SK-N-SH treated with all-trans-retinoic acid at 6 μM for 48 hours (cell line): ENCODE data around the gene CDK10.

Experiments used
- ATAC-seq: fragments of 200-7000 bp; cut with Tn5 transposase; 3 replicates; pipeline ENCODE4 v1.9.1; 2020; ENCODE audit warnings: mild to moderate bottlenecking, moderate library complexity
- ARNTL ChIP-seq: fragments of 450-650 bp; formaldehyde crosslinking; IDR thresholded peaks from 2 replicates; pipeline ENCODE4 v1.5.0; 2020; ENCODE audit warnings: low read depth, mild to moderate bottlenecking, moderate library complexity, borderline replicate concordance
- BACH2 ChIP-seq: fragments of 250-450 bp; sonication (Bioruptor Pico); IDR thresholded peaks from 2 replicates; pipeline ENCODE4 v1.9.0; 2021; ENCODE audit warnings: mild to moderate bottlenecking, borderline replicate concordance
- CSDC2 ChIP-seq: fragments of 250-450 bp; sonication (Bioruptor Pico); IDR thresholded peaks from 2 replicates; pipeline ENCODE4 v1.5.0; 2020; ENCODE audit warnings: mild to moderate bottlenecking, moderate library complexity
- ESRRG ChIP-seq: fragments of 250-450 bp; sonication (Bioruptor Pico); IDR thresholded peaks from 2 replicates; pipeline ENCODE4 v1.6.1; 2021; ENCODE audit warnings: mild to moderate bottlenecking
- ISL1 ChIP-seq: fragments of 250-450 bp; sonication (Bioruptor Pico); IDR thresholded peaks from 2 replicates; pipeline ENCODE4 v2.1.2; 2022; ENCODE audit warnings: mild to moderate bottlenecking, moderate library complexity
- POU6F1 ChIP-seq: fragments of 250-450 bp; sonication (Bioruptor Pico); IDR thresholded peaks from 2 replicates; pipeline ENCODE4 v1.8.0; 2021; ENCODE audit warnings: low read depth, mild to moderate bottlenecking, moderate library complexity, borderline replicate concordance
- PPARA ChIP-seq: fragments of 250-450 bp; sonication (Bioruptor Pico); IDR thresholded peaks from 2 replicates; pipeline ENCODE4 v1.5.0; 2020; ENCODE audit warnings: mild to moderate bottlenecking, borderline replicate concordance
- SNAI2 ChIP-seq: fragments of 250-450 bp; sonication (Bioruptor Pico); IDR thresholded peaks from 2 replicates; pipeline ENCODE4 v1.5.0; 2020; ENCODE audit warnings: mild to moderate bottlenecking, moderate library complexity
- TCF4 ChIP-seq: fragments of 250-450 bp; sonication (Bioruptor Pico); IDR thresholded peaks from 2 replicates; pipeline ENCODE4 v1.8.0; 2021; ENCODE audit warnings: mild to moderate bottlenecking, moderate library complexity, borderline replicate concordance
- TOX ChIP-seq: fragments of 250-450 bp; sonication (Bioruptor Pico); IDR thresholded peaks from 2 replicates; pipeline ENCODE4 v1.8.0; 2021; ENCODE audit warnings: mild to moderate bottlenecking, moderate library complexity, borderline replicate concordance
- TSHZ2 ChIP-seq: fragments of 250-450 bp; sonication (Bioruptor Pico); IDR thresholded peaks from 2 replicates; pipeline ENCODE4 v1.5.0; 2020; ENCODE audit warnings: mild to moderate bottlenecking, moderate library complexity
- ZFP3 ChIP-seq: fragments of 250-450 bp; sonication (Bioruptor Pico); IDR thresholded peaks from 2 replicates; pipeline ENCODE4 v1.5.0; 2020; ENCODE audit warnings: mild to moderate bottlenecking, moderate library complexity
- ZFP30 ChIP-seq: fragments of 450-650 bp; formaldehyde crosslinking; IDR thresholded peaks from 2 replicates; pipeline ENCODE4 v1.5.0; 2022; ENCODE audit warnings: mild to moderate bottlenecking, moderate library complexity
- ZNF70 ChIP-seq: fragments of 450-650 bp; formaldehyde crosslinking; IDR thresholded peaks from 2 replicates; pipeline ENCODE4 v1.5.0; 2020; ENCODE audit warnings: mild to moderate bottlenecking, moderate library complexity
- ZNF8 ChIP-seq: fragments of 450-650 bp; formaldehyde crosslinking; IDR thresholded peaks from 2 replicates; pipeline ENCODE4 v1.5.0; 2020; ENCODE audit warnings: mild to moderate bottlenecking, moderate library complexity
- TF ChIP-seq, protein P1 (sequence below): fragments of 250-450 bp; sonication (Bioruptor Pico); IDR thresholded peaks from 2 replicates; pipeline ENCODE4 v1.5.1; 2021; ENCODE audit warnings: mild to moderate bottlenecking, moderate library complexity
- TF ChIP-seq, protein P2 (sequence below): fragments of 250-450 bp; sonication (Bioruptor Pico); IDR thresholded peaks from 2 replicates; pipeline ENCODE4 v1.8.0; 2020; ENCODE audit warnings: mild to moderate bottlenecking, moderate library complexity, borderline replicate concordance

CDK10 gene

DNA sequence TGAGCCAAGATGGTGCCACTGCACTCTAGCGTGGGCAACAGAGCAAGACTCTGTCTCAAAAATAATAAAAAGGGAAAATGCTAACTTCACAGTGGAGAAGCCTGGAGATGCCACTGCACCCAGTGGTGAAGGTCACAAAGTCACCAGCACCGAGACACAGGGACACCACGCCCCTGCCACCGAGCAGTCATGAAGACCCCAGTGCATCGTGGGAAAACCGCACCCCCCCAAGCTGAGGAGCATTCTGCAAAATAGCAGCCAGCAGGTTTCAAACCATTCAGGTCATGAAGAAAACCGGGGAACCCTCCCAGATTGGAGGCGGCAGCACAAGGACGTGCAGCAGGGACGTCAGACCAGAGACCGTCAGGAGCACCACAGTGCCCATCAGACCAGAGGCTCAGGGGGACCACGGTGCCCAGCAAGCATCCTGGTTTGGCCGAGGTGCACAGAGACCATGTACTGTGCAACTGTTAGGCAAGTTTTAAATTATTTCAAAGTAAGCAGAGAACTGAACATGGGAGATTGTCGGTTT lies 42.7 kb upstream of the CDK10 start:
- no peak for ATAC-seq

DNA sequence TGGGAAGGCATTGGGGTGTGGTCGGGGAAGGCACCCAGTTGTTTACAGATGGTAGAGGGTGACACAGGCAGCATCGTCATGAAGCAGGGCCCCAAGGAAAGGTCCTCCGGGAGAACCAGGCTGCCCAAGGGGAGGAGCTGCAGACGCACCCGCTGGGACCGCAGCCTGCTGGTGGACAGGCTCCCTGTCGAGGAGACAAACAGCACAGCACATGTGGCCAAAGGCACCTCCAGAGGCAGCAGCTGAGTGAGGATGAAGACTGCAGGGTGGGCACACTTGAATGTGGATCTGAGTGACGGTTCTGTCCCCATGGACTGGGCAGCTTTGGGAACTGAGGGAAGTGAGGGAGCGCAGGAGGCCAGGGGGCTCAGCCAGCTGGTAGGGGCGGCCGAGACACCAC lies 41.4 kb upstream of the CDK10 start:
- ATAC-seq: no peak
- TF ChIP-seq ZFP30 (CRISPR knock-in tag) (no peak), POU6F1 (CRISPR knock-in tag) (no peak), CSDC2 (CRISPR knock-in tag) (no peak), SNAI2 (CRISPR knock-in tag) (no peak), ZFP3 (CRISPR knock-in tag) (no peak), ESRRG (no peak), TSHZ2 (CRISPR knock-in tag) (no peak)

More for the DNA sequence above, 42.7 kb upstream of the CDK10 start:
- no peak for TF ChIP-seq ZNF70
- TF ChIP-seq POU6F1 (CRISPR knock-in tag): no peak
- TF ChIP-seq ISL1 (CRISPR knock-in tag): no peak
- TF ChIP-seq ARNTL: no peak

GRCh38 chr16:89646270-89646669 lies 40.2 kb upstream of the CDK10 start:
- TF ChIP-seq, protein P1, sequence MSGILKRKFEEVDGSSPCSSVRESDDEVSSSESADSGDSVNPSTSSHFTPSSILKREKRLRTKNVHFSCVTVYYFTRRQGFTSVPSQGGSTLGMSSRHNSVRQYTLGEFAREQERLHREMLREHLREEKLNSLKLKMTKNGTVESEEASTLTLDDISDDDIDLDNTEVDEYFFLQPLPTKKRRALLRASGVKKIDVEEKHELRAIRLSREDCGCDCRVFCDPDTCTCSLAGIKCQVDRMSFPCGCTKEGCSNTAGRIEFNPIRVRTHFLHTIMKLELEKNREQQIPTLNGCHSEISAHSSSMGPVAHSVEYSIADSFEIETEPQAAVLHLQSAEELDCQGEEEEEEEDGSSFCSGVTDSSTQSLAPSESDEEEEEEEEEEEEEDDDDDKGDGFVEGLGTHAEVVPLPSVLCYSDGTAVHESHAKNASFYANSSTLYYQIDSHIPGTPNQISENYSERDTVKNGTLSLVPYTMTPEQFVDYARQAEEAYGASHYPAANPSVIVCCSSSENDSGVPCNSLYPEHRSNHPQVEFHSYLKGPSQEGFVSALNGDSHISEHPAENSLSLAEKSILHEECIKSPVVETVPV (CRISPR knock-in tag): no peak
- TF ChIP-seq ZNF70 (no peak), ESRRG (no peak), ZNF8 (CRISPR knock-in tag) (no peak), ARNTL (no peak), PPARA (CRISPR knock-in tag) (no peak), TCF4 (CRISPR knock-in tag) (no peak)
- TF ChIP-seq, protein P2, sequence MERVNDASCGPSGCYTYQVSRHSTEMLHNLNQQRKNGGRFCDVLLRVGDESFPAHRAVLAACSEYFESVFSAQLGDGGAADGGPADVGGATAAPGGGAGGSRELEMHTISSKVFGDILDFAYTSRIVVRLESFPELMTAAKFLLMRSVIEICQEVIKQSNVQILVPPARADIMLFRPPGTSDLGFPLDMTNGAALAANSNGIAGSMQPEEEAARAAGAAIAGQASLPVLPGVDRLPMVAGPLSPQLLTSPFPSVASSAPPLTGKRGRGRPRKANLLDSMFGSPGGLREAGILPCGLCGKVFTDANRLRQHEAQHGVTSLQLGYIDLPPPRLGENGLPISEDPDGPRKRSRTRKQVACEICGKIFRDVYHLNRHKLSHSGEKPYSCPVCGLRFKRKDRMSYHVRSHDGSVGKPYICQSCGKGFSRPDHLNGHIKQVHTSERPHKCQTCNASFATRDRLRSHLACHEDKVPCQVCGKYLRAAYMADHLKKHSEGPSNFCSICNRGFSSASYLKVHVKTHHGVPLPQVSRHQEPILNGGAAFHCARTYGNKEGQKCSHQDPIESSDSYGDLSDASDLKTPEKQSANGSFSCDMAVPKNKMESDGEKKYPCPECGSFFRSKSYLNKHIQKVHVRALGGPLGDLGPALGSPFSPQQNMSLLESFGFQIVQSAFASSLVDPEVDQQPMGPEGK (CRISPR knock-in tag): no peak
- TF ChIP-seq, all 23 proteins: peak for 0
- no peak for ATAC-seq

DNA sequence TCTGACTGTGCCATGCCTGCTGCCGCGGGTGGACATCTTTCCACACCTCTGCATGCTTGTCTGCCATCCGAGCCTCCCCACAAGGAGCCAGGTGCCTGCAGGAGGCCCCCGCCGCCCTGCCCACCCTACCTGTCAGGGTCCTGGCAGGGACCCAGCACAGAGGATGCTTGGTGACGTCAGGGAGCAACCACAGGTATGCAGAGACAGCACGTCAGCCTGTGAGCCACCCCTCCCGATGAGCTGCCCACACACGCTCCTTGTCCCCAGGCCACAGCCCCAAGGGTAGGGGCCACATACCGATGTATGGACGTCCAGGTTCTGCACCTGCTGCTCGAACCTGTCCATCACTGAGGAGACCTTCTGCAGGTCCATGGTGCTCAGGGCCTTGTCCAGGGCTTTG lies 39.6 kb upstream of the CDK10 start:
- no peak for ATAC-seq
- no peak for TF ChIP-seq TOX (CRISPR knock-in tag)
- no peak for TF ChIP-seq POU6F1 (CRISPR knock-in tag)
- no peak for TF ChIP-seq CSDC2 (CRISPR knock-in tag)
- no peak for TF ChIP-seq BACH2 (CRISPR knock-in tag)
- TF ChIP-seq, protein P1 (CRISPR knock-in tag): no peak
- TF ChIP-seq TSHZ2 (CRISPR knock-in tag): no peak
- TF ChIP-seq ZNF8 (CRISPR knock-in tag): no peak
- no peak for TF ChIP-seq ZFP3 (CRISPR knock-in tag)
- no peak for TF ChIP-seq ISL1 (CRISPR knock-in tag)
